ENCODE results near the gene RBPMS2. TPM values are rescaled to one million over a fixed set of nuclear protein-coding genes. Genes with fewer than 3 reads are reported as not detected.

RBPMS2 gene
- polyA plus RNA-seq, 12 donors, result 3.3 to 6.2 (median 4.6) TPM; not detected in 2

GRCh38 chr15:64791401-64791800 lies 16.0 kb upstream of the RBPMS2 start:
- no peak for DNase-seq

GRCh38 chr15:64783796-64784195 lies 8.4 kb upstream of the RBPMS2 start:
- no peak for DNase-seq

GRCh38 chr15:64782751-64783150 lies 7.4 kb upstream of the RBPMS2 start:
- DNase-seq, result no peak

- no peak for DNase-seq
Measured at GRCh38 chr15:64781299-64781698, 5.9 kb upstream of the RBPMS2 start.

GRCh38 chr15:64780600-64781156 lies 5.3 kb upstream of the RBPMS2 start:
- no peak for DNase-seq

DNA sequence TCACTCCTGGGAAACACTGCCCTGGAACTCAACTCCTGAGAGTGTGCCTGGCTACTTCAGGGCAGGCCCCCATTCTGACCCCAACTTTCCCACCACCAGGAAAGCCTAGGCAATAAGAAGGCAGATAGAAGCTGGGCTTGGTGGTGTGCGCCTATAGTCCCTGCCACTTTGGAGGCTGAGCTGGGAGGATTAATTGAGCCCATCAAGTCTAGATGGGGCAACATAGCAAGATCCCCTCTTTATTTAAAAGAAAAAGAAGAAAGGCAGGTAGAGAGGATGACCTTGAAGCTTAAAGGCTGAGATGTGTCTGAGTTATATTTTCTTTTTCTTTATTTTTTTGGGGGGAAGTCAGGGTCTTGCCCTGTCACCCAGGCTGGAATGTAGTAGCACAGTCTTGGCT lies 4.2 kb upstream of the RBPMS2 start:
- DNase-seq, result no peak

- DNase-seq, result no peak
Measured at GRCh38 chr15:64779024-64779423, 3.6 kb upstream of the RBPMS2 start.

- DNase-seq, result no peak
Measured at GRCh38 chr15:64776402-64776786, 1.0 kb upstream of the RBPMS2 start.

- no peak for DNase-seq
Measured at GRCh38 chr15:64774629-64775493, 528 bp downstream of the RBPMS2 start.

GRCh38 chr15:64774037-64774628 lies 1.3 kb downstream of the RBPMS2 start:
- no peak for DNase-seq

DNA sequence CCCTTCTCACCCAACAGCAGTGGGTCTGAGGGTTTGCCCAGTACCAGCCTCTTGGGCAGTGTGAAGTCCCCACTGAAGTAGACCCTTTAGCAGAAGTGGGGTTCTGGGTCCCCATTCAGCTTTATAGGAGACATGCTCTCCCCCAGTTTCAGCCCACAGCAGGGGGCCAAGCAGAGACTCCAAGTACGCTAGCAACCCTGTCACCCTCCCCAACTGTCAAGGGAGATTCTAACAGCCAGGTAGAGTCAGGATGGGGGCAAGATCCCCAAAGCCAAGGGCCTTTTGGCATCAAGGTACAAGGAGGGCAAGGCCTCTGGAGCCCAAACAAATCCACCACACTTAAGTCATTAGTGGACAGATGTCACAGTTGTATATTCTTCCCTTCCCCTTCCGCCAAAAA lies 1.8 kb downstream of the RBPMS2 start:
- no peak for DNase-seq

GRCh38 chr15:64772964-64773363 lies 2.4 kb downstream of the RBPMS2 start:
- no peak for DNase-seq

DNA sequence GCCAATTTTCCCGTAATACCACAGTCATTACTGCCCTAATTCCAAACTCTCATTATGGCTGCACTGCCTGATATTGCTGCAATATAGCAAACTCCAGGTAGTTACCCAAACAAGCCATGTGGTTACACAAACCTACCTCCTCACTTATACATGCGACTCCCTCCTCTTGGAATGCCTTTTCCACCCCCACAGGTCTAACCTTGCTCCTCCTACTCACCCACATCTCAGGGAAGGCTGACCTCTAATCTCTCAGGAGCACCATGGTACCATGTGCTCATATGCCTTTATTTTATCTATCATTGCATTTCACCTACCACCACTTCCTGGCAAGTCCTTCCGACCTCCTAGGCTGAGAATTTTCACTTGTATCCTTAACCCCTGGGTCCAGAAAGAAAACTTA lies 2.9 kb downstream of the RBPMS2 start:
- no peak for DNase-seq

GRCh38 chr15:64770626-64771025 lies 4.8 kb downstream of the RBPMS2 start:
- no peak for DNase-seq

DNA sequence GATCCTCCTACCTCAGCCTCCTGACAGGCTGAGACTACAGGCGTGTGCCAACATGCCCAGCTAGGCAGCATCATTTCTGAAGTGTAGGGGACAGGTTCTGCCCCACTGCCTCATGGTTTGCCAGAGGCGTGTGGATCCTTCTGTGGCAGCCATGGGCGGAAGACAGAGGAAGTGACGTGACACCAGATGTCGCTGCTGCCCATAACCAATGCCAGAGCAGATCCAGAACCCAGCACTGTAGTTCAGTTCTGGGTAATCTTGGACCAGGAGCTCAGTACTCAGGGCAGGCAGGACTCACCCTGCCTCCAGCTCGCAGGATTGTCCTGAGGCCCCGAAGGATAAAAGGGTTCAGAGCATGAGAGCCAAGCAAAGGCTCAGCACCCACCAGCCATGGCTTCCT lies 8.2 kb downstream of the RBPMS2 start:
- DNase-seq, result no peak

DNA sequence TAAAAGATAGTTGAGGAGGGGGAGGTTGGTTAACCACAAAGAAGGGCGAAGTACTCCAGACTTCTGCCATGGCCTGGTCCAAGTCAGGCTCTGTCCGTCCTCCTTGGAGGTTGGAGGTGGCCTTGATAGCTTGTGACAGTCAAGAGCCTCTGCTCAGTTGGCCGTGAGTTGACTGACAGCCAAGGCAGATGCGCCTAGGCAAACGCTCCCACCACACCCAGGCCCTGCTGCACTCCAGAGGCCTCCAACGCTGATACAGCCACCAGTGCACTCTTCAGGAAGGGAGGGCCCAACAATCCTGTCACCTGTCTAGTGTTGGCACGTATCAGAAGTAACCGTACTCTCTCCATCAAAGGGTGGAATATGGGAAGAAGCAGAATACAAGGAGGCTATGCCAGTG lies 9.3 kb downstream of the RBPMS2 start:
- DNase-seq, result no peak

GRCh38 chr15:64763874-64764273 lies 11.5 kb downstream of the RBPMS2 start:
- DNase-seq, result no peak

- no peak for DNase-seq
Measured at GRCh38 chr15:64763462-64763861, 11.9 kb downstream of the RBPMS2 start.

DNA sequence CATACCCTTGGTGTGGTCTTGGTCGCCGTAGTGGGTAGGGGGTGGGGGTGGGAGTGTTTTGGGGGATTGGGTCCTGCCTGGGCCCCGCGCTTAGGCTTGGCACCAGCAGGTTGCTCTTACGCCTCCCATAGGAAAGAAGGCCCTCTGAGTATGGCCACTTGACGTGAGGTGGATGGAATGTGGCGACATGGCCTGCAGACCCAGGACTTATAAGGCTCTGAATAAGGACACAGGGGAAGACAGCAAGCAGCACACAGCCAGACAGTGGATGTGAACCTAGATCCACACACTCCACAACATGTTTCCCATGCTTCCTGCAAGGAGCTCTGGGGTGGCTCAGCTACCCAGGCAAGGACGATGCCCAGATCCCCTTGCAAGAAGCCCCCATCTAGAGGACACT lies 12.4 kb downstream of the RBPMS2 start:
- DNase-seq, result no peak

DNA sequence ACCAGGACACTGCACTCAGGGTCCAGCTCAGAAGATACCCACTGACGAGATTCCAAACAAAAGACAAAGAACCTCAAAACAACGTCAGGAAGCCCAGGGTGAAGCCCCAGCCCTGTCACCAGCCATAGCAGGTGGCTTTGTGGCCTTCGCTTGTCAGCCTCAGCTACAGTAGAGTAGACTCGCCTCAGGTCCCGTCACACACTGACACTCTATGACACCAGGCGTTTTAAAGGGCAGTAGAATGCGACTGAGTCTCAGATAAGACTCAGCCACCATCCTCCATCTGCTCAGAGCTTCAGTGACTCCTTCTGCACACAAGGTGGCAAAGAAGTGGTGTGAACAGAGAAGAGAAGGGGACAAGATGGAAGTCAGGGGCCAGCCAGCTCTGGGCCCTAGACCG lies 12.8 kb downstream of the RBPMS2 start:
- no peak for DNase-seq

GRCh38 chr15:64761156-64761555 lies 14.2 kb downstream of the RBPMS2 start:
- DNase-seq, result no peak

DNA sequence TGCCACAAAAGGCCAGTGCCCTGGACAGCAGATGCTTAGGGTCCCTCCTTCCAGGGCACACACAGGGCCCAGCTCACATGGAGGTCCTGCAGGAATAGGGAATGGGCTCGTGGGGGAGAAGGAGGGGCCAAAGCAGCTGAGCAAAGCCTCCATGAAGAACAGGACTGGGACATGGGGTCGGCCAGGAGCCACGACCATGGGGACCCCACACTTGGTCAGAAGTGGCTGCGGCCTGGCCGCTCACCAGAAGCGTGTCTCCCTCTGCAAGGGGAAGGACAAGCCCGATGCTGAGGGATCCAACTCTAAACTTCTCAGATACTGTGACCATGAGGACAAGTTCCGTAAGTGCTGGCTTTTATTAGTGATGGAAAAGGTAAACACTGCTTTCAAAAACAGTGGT lies 15.3 kb downstream of the RBPMS2 start:
- no peak for DNase-seq

- no peak for DNase-seq
Measured at GRCh38 chr15:64755427-64755940, 19.9 kb downstream of the RBPMS2 start.

All from muscle of arm (tissue), 12 donors.